ENCODE measurements around the gene ADGRV1. TPM values are rescaled to one million over a fixed set of nuclear protein-coding genes. Genes with fewer than 3 reads are reported as not detected.

The ADGRV1 gene
- total RNA-seq, 2 experiments from 2014 or later: not detected

GRCh38 chr5:90834711-90835110 lies 276.1 kb downstream of the ADGRV1 start:
- no peaks in the 10 kb centered on the region for H4K20me1 ChIP-seq (ENCODE audit: insufficient read depth, low read length)
- TF ChIP-seq EZH2phosphoT487 (IDR thresholded peaks at IDR 0.05; ENCODE audit: borderline replicate concordance, low read depth, low read length): no peak
- POLR2A ChIA-PET: no interaction called here

DNA sequence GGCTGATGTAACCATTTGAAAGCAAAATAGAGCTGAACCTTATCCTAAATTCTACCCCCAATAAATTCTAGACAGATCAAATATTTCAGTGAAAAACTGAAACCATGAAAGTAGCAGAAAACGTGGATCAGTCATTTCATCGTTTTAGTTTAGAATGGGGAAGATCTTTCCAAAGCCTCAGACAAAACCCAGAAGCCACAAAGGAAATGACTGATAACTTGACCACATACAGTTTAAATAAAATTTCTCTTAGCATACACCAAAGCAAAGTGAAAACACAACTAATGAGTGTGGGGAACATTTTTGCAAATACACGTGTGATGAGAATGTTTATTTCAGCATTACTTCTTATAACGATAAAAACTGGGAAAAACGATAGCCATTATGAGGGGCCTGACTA lies 284.8 kb downstream of the ADGRV1 start:
- no peak overlapping the region for H3K4me2 ChIP-seq (ENCODE audit: low read length)
- POLR2A ChIA-PET: no interaction called here
- H2AFZ ChIP-seq (ENCODE audit: low read length): no peak overlapping the region
- no peak overlapping the region for H3K27ac ChIP-seq (ENCODE audit: low read depth, low read length, poor library complexity, severe bottlenecking)
- intact Hi-C loops (cut with micrococcal nuclease; ENCODE audit: unreplicated experiment): no loop called here
- no peaks in the 10 kb centered on the region for H3K9me3 ChIP-seq (ENCODE audit: low read length)
- no peaks in the 10 kb centered on the region for H3K9me2 ChIP-seq (ENCODE audit: insufficient read depth, low read length)
- H4K20me1 ChIP-seq (ENCODE audit: insufficient read depth, low read length): no peaks in the 10 kb centered on the region
- TF ChIP-seq, protein P1, sequence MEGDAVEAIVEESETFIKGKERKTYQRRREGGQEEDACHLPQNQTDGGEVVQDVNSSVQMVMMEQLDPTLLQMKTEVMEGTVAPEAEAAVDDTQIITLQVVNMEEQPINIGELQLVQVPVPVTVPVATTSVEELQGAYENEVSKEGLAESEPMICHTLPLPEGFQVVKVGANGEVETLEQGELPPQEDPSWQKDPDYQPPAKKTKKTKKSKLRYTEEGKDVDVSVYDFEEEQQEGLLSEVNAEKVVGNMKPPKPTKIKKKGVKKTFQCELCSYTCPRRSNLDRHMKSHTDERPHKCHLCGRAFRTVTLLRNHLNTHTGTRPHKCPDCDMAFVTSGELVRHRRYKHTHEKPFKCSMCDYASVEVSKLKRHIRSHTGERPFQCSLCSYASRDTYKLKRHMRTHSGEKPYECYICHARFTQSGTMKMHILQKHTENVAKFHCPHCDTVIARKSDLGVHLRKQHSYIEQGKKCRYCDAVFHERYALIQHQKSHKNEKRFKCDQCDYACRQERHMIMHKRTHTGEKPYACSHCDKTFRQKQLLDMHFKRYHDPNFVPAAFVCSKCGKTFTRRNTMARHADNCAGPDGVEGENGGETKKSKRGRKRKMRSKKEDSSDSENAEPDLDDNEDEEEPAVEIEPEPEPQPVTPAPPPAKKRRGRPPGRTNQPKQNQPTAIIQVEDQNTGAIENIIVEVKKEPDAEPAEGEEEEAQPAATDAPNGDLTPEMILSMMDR (conservative IDR thresholded peaks at IDR 0.05; ENCODE audit: low read length): no peak
- TF ChIP-seq EZH2phosphoT487 (IDR thresholded peaks at IDR 0.05; ENCODE audit: borderline replicate concordance, low read depth, low read length): no peak
- H3K36me3 ChIP-seq (ENCODE audit: insufficient read depth, low read length): no peaks in the 10 kb centered on the region
- no peaks in the 10 kb centered on the region for H3K79me2 ChIP-seq (ENCODE audit: insufficient read depth, low read depth, low read length)
- H3K4me3 ChIP-seq (ENCODE audit: low read depth, low read length, poor library complexity, severe bottlenecking): no peak overlapping the region
- DNase-seq (ENCODE audit: low spot score): no peak
- CTCF ChIA-PET (ENCODE audit: unreplicated experiment): no interaction called here
- no TSS peak for BruUV-seq (replicated peaks)
- H3K4me1 ChIP-seq (ENCODE audit: insufficient read depth, low read length, poor library complexity, severe bottlenecking): no peaks in the 10 kb centered on the region

More at GRCh38 chr5:90834711-90835110, 276.1 kb downstream of the ADGRV1 start:
- no peaks in the 10 kb centered on the region for H3K9me2 ChIP-seq (ENCODE audit: insufficient read depth, low read length)
- no peaks in the 10 kb centered on the region for H3K4me1 ChIP-seq (ENCODE audit: insufficient read depth, low read length, poor library complexity, severe bottlenecking)
- no peaks in the 10 kb centered on the region for H3K36me3 ChIP-seq (ENCODE audit: insufficient read depth, low read length)
- no peaks in the 10 kb centered on the region for H3K9me3 ChIP-seq (ENCODE audit: low read length)
- DNase-seq (ENCODE audit: low spot score): no peak
- H3K4me3 ChIP-seq (ENCODE audit: low read depth, low read length, poor library complexity, severe bottlenecking): no peak overlapping the region
- CTCF ChIA-PET (ENCODE audit: unreplicated experiment): no interaction called here
- BruUV-seq (replicated peaks): no TSS peak
- intact Hi-C loops (cut with micrococcal nuclease; ENCODE audit: unreplicated experiment): no loop called here
- H3K79me2 ChIP-seq (ENCODE audit: insufficient read depth, low read depth, low read length): no peaks in the 10 kb centered on the region
- H2AFZ ChIP-seq (ENCODE audit: low read length): no peak overlapping the region
- H3K4me2 ChIP-seq (ENCODE audit: low read length): no peak overlapping the region
- H3K27ac ChIP-seq (ENCODE audit: low read depth, low read length, poor library complexity, severe bottlenecking): no peak overlapping the region

DNA sequence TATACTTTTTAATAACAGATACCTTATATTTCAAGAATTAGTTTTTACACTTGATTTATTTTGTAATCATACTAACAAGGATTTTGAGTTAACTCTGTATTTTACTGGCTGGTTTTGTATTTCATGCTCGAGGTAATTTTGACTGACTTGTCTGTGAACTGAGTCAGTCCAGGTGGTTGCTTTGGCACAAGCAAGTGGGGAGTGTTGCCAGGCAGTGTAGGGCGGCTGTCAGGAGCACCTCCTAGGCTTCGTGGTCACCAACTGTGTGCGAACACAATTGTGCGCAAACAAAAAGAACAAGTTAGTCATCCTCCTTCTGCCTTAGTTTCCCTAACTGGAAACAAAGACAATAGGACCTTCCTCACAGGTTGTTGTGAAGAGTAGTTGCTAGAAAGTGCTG lies 286.3 kb downstream of the ADGRV1 start:
- Histone ChIP-seq H3K4me3 (ENCODE audit: low read depth, low read length, poor library complexity, severe bottlenecking) (no peak overlapping the region), H3K36me3 (ENCODE audit: insufficient read depth, low read length) (no peaks in the 10 kb centered on the region), H3K9me3 (ENCODE audit: low read length) (no peaks in the 10 kb centered on the region), H3K4me2 (ENCODE audit: low read length) (no peak overlapping the region), H3K4me1 (ENCODE audit: insufficient read depth, low read length, poor library complexity, severe bottlenecking) (no peaks in the 10 kb centered on the region), H4K20me1 (ENCODE audit: insufficient read depth, low read length) (no peaks in the 10 kb centered on the region), H3K79me2 (ENCODE audit: insufficient read depth, low read depth, low read length) (no peaks in the 10 kb centered on the region), H2AFZ (ENCODE audit: low read length) (no peak overlapping the region), H3K27ac (ENCODE audit: low read depth, low read length, poor library complexity, severe bottlenecking) (no peak overlapping the region), H3K9me2 (ENCODE audit: insufficient read depth, low read length) (no peaks in the 10 kb centered on the region)
- TF ChIP-seq, protein P1 (conservative IDR thresholded peaks at IDR 0.05; ENCODE audit: low read length): no peak
- no peak for TF ChIP-seq EZH2phosphoT487 (IDR thresholded peaks at IDR 0.05; ENCODE audit: borderline replicate concordance, low read depth, low read length)
- BruUV-seq (replicated peaks): no TSS peak
- CTCF ChIA-PET (ENCODE audit: unreplicated experiment): no interaction called here
- POLR2A ChIA-PET: no interaction called here
- no peak for DNase-seq (ENCODE audit: low spot score)
- intact Hi-C loops (cut with micrococcal nuclease; ENCODE audit: unreplicated experiment): no loop called here
